ENCODE results near the gene PLCL2.

The PLCL2 gene

GRCh38 chr3:16840101-16840424 lies 44.7 kb upstream of the PLCL2 start:
- no peak overlapping the region for H3K4me3 ChIP-seq (ENCODE audit: low read depth in 1 of 2, low read length in 1 of 2)
- H3K27me3 ChIP-seq: no peaks in the 10 kb centered on the region
- H3K9me3 ChIP-seq: no peaks in the 10 kb centered on the region
- H3K4me1 ChIP-seq (ENCODE audit: control insufficient read depth in 1 of 2, insufficient read depth in 1 of 2, low read depth in 1 of 2, low read length in 1 of 2): peaks cover 45% of the 10 kb centered on the region in 2 experiments
- H3K27ac ChIP-seq: no peak overlapping the region
- no peak for TF ChIP-seq CTCF (IDR thresholded peaks at IDR 0.05)
- H3K36me3 ChIP-seq: no peaks in the 10 kb centered on the region

- H3K4me1 ChIP-seq (ENCODE audit: control insufficient read depth in 1 of 2, insufficient read depth in 1 of 2, low read depth in 1 of 2, low read length in 1 of 2): peaks cover 56% of the 10 kb centered on the region in 2 experiments
- H3K27me3 ChIP-seq: no peaks in the 10 kb centered on the region
- H3K36me3 ChIP-seq: no peaks in the 10 kb centered on the region
- H3K4me3 ChIP-seq (ENCODE audit: low read depth in 1 of 2, low read length in 1 of 2): peak overlapping the region; percentile 48 to 49
- TF ChIP-seq CTCF (IDR thresholded peaks at IDR 0.05): no peak
- H3K9me3 ChIP-seq: no peaks in the 10 kb centered on the region
- H3K27ac ChIP-seq: peak overlapping the region; percentile 91
These were observed 43.6 kb upstream of the PLCL2 start for GRCh38 chr3:16841041-16841753.

GRCh38 chr3:16841904-16842271 lies 42.9 kb upstream of the PLCL2 start:
- H3K4me1 ChIP-seq (ENCODE audit: control insufficient read depth in 1 of 2, insufficient read depth in 1 of 2, low read depth in 1 of 2, low read length in 1 of 2): peaks cover 63% of the 10 kb centered on the region in 2 experiments
- no peaks in the 10 kb centered on the region for H3K27me3 ChIP-seq
- TF ChIP-seq CTCF (IDR thresholded peaks at IDR 0.05): no peak
- H3K4me3 ChIP-seq (ENCODE audit: low read depth in 1 of 2, low read length in 1 of 2): peak overlapping the region; percentile 48 to 49
- H3K36me3 ChIP-seq: no peaks in the 10 kb centered on the region
- H3K9me3 ChIP-seq: no peaks in the 10 kb centered on the region
- peak overlapping the region; percentile 91 for H3K27ac ChIP-seq

- H3K36me3 ChIP-seq: no peaks in the 10 kb centered on the region
- peaks cover 70% of the 10 kb centered on the region in 2 experiments for H3K4me1 ChIP-seq (ENCODE audit: control insufficient read depth in 1 of 2, insufficient read depth in 1 of 2, low read depth in 1 of 2, low read length in 1 of 2)
- no peaks in the 10 kb centered on the region for H3K27me3 ChIP-seq
- H3K27ac ChIP-seq: peak overlapping the region; percentile 91
- no peaks in the 10 kb centered on the region for H3K9me3 ChIP-seq
- TF ChIP-seq CTCF (IDR thresholded peaks at IDR 0.05): no peak
- peak overlapping the region; percentile 48 to 49 for H3K4me3 ChIP-seq (ENCODE audit: low read depth in 1 of 2, low read length in 1 of 2)
These were observed 42.2 kb upstream of the PLCL2 start for GRCh38 chr3:16842272-16843270.

- peak overlapping the region in 1 of 2 experiments; percentile 49 for H3K4me3 ChIP-seq (ENCODE audit: low read depth in 1 of 2, low read length in 1 of 2)
- H3K36me3 ChIP-seq: no peaks in the 10 kb centered on the region
- H3K9me3 ChIP-seq: no peaks in the 10 kb centered on the region
- no peak for TF ChIP-seq CTCF (IDR thresholded peaks at IDR 0.05)
- H3K4me1 ChIP-seq (ENCODE audit: control insufficient read depth in 1 of 2, insufficient read depth in 1 of 2, low read depth in 1 of 2, low read length in 1 of 2): peaks cover 86% of the 10 kb centered on the region in 2 experiments
- no peaks in the 10 kb centered on the region for H3K27me3 ChIP-seq
- H3K27ac ChIP-seq: peak overlapping the region; percentile 91
These were observed 40.5 kb upstream of the PLCL2 start for GRCh38 chr3:16844222-16844621.

Data from neutrophil (primary cell).